HEK293 (cell line): ENCODE results near the gene IQCH.

Experiments used
- CTCF ChIP-seq: fragments of 450-650 bp; formaldehyde crosslinking; IDR thresholded peaks from 2 replicates; pipeline ENCODE4 v1.5.1; 2016; ENCODE audit warnings: missing biosample characterization, missing genetic modification characterization
- GLI4 ChIP-seq: fragments of 450-650 bp; formaldehyde crosslinking; IDR thresholded peaks from 2 replicates; pipeline ENCODE4 v1.5.1; 2016; ENCODE audit warnings: missing biosample characterization, missing genetic modification characterization
- GLIS1 ChIP-seq: fragments of 450-650 bp; formaldehyde crosslinking; IDR thresholded peaks from 2 replicates; pipeline ENCODE4 v1.5.1; 2016; ENCODE audit warnings: missing biosample characterization, missing genetic modification characterization
- TSHZ1 ChIP-seq: fragments of 450-650 bp; formaldehyde crosslinking; IDR thresholded peaks from 2 replicates; pipeline ENCODE4 v1.5.1; 2016; ENCODE audit warnings: missing biosample characterization, missing genetic modification characterization, borderline replicate concordance
- ZBTB11 ChIP-seq: fragments of 450-650 bp; formaldehyde crosslinking; conservative IDR thresholded peaks from 2 replicates; pipeline ENCODE4 v1.5.1; 2016; ENCODE audit warnings: low read depth, missing biosample characterization, missing genetic modification characterization
- ZBTB44 ChIP-seq: fragments of 450-650 bp; IDR thresholded peaks from 2 replicates; pipeline ENCODE4 v1.5.1; 2018; ENCODE audit warnings: missing biosample characterization, mild to moderate bottlenecking, missing genetic modification characterization
- ZBTB48 ChIP-seq: fragments of 450-650 bp; formaldehyde crosslinking; IDR thresholded peaks from 2 replicates; pipeline ENCODE4 v1.5.1; 2016; ENCODE audit warnings: missing biosample characterization, missing genetic modification characterization
- ZFP69B ChIP-seq: fragments of 450-650 bp; formaldehyde crosslinking; IDR thresholded peaks from 2 replicates; pipeline ENCODE4 v1.5.1; 2016; ENCODE audit warnings: missing biosample characterization, missing genetic modification characterization
- ZNF146 ChIP-seq: fragments of 450-650 bp; formaldehyde crosslinking; IDR thresholded peaks from 2 replicates; pipeline ENCODE4 v1.5.1; 2016; ENCODE audit warnings: missing biosample characterization, missing genetic modification characterization
- ZNF184 ChIP-seq: fragments of 450-650 bp; IDR thresholded peaks from 2 replicates; pipeline ENCODE4 v1.5.1; 2018; ENCODE audit warnings: missing biosample characterization, mild to moderate bottlenecking, missing genetic modification characterization
- ZNF2 ChIP-seq: fragments of 450-650 bp; formaldehyde crosslinking; IDR thresholded peaks from 2 replicates; pipeline ENCODE4 v1.5.1; 2016; ENCODE audit warnings: missing biosample characterization, missing genetic modification characterization
- ZNF202 ChIP-seq: fragments of 450-650 bp; formaldehyde crosslinking; IDR thresholded peaks from 2 replicates; pipeline ENCODE4 v1.5.1; 2016; ENCODE audit warnings: missing biosample characterization, missing genetic modification characterization, borderline replicate concordance
- ZNF223 ChIP-seq: fragments of 450-650 bp; formaldehyde crosslinking; IDR thresholded peaks from 2 replicates; pipeline ENCODE4 v1.5.1; 2016; ENCODE audit warnings: missing biosample characterization, missing genetic modification characterization
- ZNF239 ChIP-seq: fragments of 450-650 bp; formaldehyde crosslinking; IDR thresholded peaks from 2 replicates; pipeline ENCODE4 v1.5.1; 2016; ENCODE audit warnings: missing biosample characterization, missing genetic modification characterization
- ZNF280D ChIP-seq: fragments of 450-650 bp; formaldehyde crosslinking; IDR thresholded peaks from 2 replicates; pipeline ENCODE4 v1.5.1; 2016; ENCODE audit warnings: missing biosample characterization, missing genetic modification characterization
- ZNF404 ChIP-seq: fragments of 450-650 bp; formaldehyde crosslinking; IDR thresholded peaks from 2 replicates; pipeline ENCODE4 v1.5.1; 2017; ENCODE audit warnings: missing biosample characterization, missing genetic modification characterization
- ZNF473 ChIP-seq: fragments of 450-650 bp; formaldehyde crosslinking; IDR thresholded peaks from 2 replicates; pipeline ENCODE4 v1.5.1; 2017; ENCODE audit warnings: missing biosample characterization, missing genetic modification characterization
- ZNF510 ChIP-seq: fragments of 450-650 bp; formaldehyde crosslinking; IDR thresholded peaks from 2 replicates; pipeline ENCODE4 v1.5.1; 2018; ENCODE audit warnings: mild to moderate bottlenecking, missing genetic modification characterization, missing biosample characterization; ENCODE audit not compliant: insufficient replicate concordance
- ZNF639 ChIP-seq: fragments of 450-650 bp; formaldehyde crosslinking; IDR thresholded peaks from 2 replicates; pipeline ENCODE4 v1.5.1; 2016; ENCODE audit warnings: missing biosample characterization, missing genetic modification characterization
- ZNF76 ChIP-seq: fragments of 450-650 bp; formaldehyde crosslinking; IDR thresholded peaks from 2 replicates; pipeline ENCODE4; 2016; ENCODE audit warnings: low read depth, missing biosample characterization, missing genetic modification characterization, borderline replicate concordance
- ZSCAN5A ChIP-seq: fragments of 450-650 bp; formaldehyde crosslinking; IDR thresholded peaks from 2 replicates; pipeline ENCODE4 v1.5.1; 2016; ENCODE audit warnings: missing biosample characterization, missing genetic modification characterization

Gene IQCH

GRCh38 chr15:67542420-67543347 is 288.1 kb downstream of the IQCH start, which contains the start of gene MAP2K5 (continued):
- TF ChIP-seq ZNF202 (tag by site-specific recombination) (no peak), GLIS1 (tag by site-specific recombination) (peak; percentile 67), ZNF510 (tag by site-specific recombination) (no peak), ZSCAN5A (no peak), ZBTB11 (tag by site-specific recombination) (peak; percentile 97), ZNF2 (tag by site-specific recombination) (peak; percentile 46; the same call in 1 of the 2 replicates), ZNF223 (tag by site-specific recombination) (no peak), ZBTB44 (tag by site-specific recombination) (no peak), CTCF (tag by site-specific recombination) (no peak), GLI4 (tag by site-specific recombination) (0 out of 2 replicates have a peak, but pooled peaks have one; percentile 38), ZNF473 (tag by site-specific recombination) (no peak), ZBTB48 (tag by site-specific recombination) (peak; percentile 77), ZNF639 (tag by site-specific recombination) (no peak), ZNF184 (tag by site-specific recombination) (no peak; the same call in none of the 2 replicates), ZFP69B (tag by site-specific recombination) (no peak; the same call in 1 of the 2 replicates), ZNF76 (tag by site-specific recombination) (peak; percentile 74; the same call in 1 of the 2 replicates), ZNF146 (tag by site-specific recombination) (no peak; the same call in 1 of the 2 replicates), TSHZ1 (no peak), ZNF280D (tag by site-specific recombination) (no peak), ZNF404 (tag by site-specific recombination) (no peak), ZNF239 (tag by site-specific recombination) (no peak)
